H1 (cell line): Measurements from ENCODE around the gene AP1S3. TPM values are rescaled to one million over a fixed set of nuclear protein-coding genes. Genes with fewer than 3 reads are reported as not detected.

ENCODE experiments used
- CTCF ChIA-PET: fragments of 300-600 bp; sonication (Branson Sonifier 250); formaldehyde crosslinking; loops from one replicate; lab custom pipeline; 2021; ENCODE audit not compliant: partially characterized antibody; lab: Charles Lee
- POLR2A ChIA-PET: fragments of 300-600 bp; sonication (Branson Sonifier 250); formaldehyde crosslinking; loops from one replicate; lab custom pipeline; 2021; ENCODE audit warnings: inconsistent platforms; ENCODE audit not compliant: partially characterized antibody; lab: Charles Lee
- DNase-seq, 2 experiments: peaks; one replicate each; pipeline versions ENCODE4 v3.0.0 to v3.0.0-alpha.2; 2010 to 2022; ENCODE audit warnings: low spot score in 2 of 2, low read depth in 1 of 2, mixed read lengths in 1 of 2
- FAIRE-seq: peaks from 2 replicates; lab custom pipeline; 2011; peaks lifted over from hg19 to GRCh38; lab: Jason Lieb, UNC
- H2AFZ ChIP-seq: 2 replicates; pipeline ENCODE4 v1.8.1; 2012; ENCODE audit warnings: low read length, inconsistent platforms
- H2AK5ac ChIP-seq: 2 replicates; pipeline ENCODE4 v1.6.1; 2013; ENCODE audit warnings: low read depth, low read length
- H2BK120ac ChIP-seq: replicated peaks from 2 replicates; pipeline ENCODE3; 2013; ENCODE audit warnings: low read depth, low read length, inconsistent platforms
- H2BK12ac ChIP-seq: 2 replicates; pipeline ENCODE4 v1.6.1; 2013; ENCODE audit warnings: low read depth, low read length
- H2BK15ac ChIP-seq: 2 replicates; pipeline ENCODE4 v1.6.1; 2013; ENCODE audit warnings: low read length
- H2BK20ac ChIP-seq: 2 replicates; pipeline ENCODE4 v1.6.1; 2013; ENCODE audit warnings: low read length
- H2BK5ac ChIP-seq: 2 replicates; pipeline ENCODE4 v1.6.1; 2013; ENCODE audit warnings: low read depth, low read length
- H3K14ac ChIP-seq: 2 replicates; pipeline ENCODE4 v1.6.1; 2013; ENCODE audit warnings: inconsistent platforms; ENCODE audit not compliant: insufficient read length
- H3K18ac ChIP-seq: 2 replicates; pipeline ENCODE4 v1.6.1; 2013; ENCODE audit warnings: low read length; ENCODE audit errors: extremely low read depth
- H3K23ac ChIP-seq: 2 replicates; pipeline ENCODE4 v1.6.1; 2013; ENCODE audit warnings: inconsistent platforms; ENCODE audit not compliant: insufficient read length
- H3K23me2 ChIP-seq: 2 replicates; pipeline ENCODE4 v1.6.1; 2013; ENCODE audit warnings: low read depth, low read length
- H3K27ac ChIP-seq: 2 replicates; pipeline ENCODE4 v1.6.1; 2011; ENCODE audit warnings: low read depth, low read length, inconsistent platforms
- H3K27me3 ChIP-seq, 4 experiments: replicated peaks in 1 of 4; 1 replicate in 1 of 4; 2 replicates in 3 of 4; pipeline versions ENCODE4 v1.6.1 to v1.8.1; 2011 to 2013; ENCODE audit warnings: low read length in 3 of 4, mild to moderate bottlenecking in 3 of 4, inconsistent platforms in 2 of 4, mixed read lengths in 2 of 4, moderate library complexity in 1 of 4; ENCODE audit not compliant: control insufficient read depth in 3 of 4, insufficient read depth in 3 of 4; ENCODE audit errors: extremely low read depth in 1 of 4
- H3K36me3 ChIP-seq, 4 experiments: 2 replicates each; pipeline versions ENCODE4 v1.6.1 to v1.8.1; 2011 to 2013; ENCODE audit warnings: mild to moderate bottlenecking in 4 of 4, low read length in 3 of 4, moderate library complexity in 2 of 4, control low read depth in 1 of 4, inconsistent platforms in 1 of 4; ENCODE audit not compliant: insufficient read depth in 4 of 4, control insufficient read depth in 2 of 4
- H3K4ac ChIP-seq: replicated peaks from 2 replicates; pipeline ENCODE3; 2013; ENCODE audit warnings: low read length, low read depth, mixed read lengths, inconsistent platforms; ENCODE audit not compliant: insufficient read length
- H3K4me1 ChIP-seq, 4 experiments: replicated peaks in 1 of 4; 1 replicate in 1 of 4; 2 replicates in 3 of 4; pipeline versions ENCODE4 v1.6.1 to v1.8.1; 2011 to 2013; ENCODE audit warnings: low read length in 3 of 4, inconsistent platforms in 2 of 4, mixed read lengths in 1 of 4; ENCODE audit not compliant: insufficient read depth in 4 of 4, control insufficient read depth in 3 of 4
- H3K4me2 ChIP-seq, 2 experiments: 2 replicates each; pipeline versions ENCODE4 v1.6.1 to v1.8.1; 2011 to 2013; ENCODE audit warnings: low read depth in 2 of 2, low read length in 2 of 2, control low read depth in 1 of 2, inconsistent platforms in 1 of 2, mild to moderate bottlenecking in 1 of 2; ENCODE audit not compliant: insufficient read depth in 1 of 2
- H3K4me3 ChIP-seq, 4 experiments: fragments of 200-600, 300-600 bp in 1 of 4; sonication (generic), shearing (Covaris generic), sonication (Bioruptor Twin) in 1 of 4; 2 replicates each; pipeline versions ENCODE4 v1.5.1 to v1.8.1; 2011 to 2016; ENCODE audit warnings: low read length in 4 of 4, low read depth in 3 of 4, control low read depth in 2 of 4, inconsistent platforms in 2 of 4, mild to moderate bottlenecking in 2 of 4, mixed read lengths in 1 of 4, moderate library complexity in 1 of 4; ENCODE audit not compliant: insufficient read depth in 2 of 4; ENCODE audit errors: extremely low read depth in 1 of 4
- H3K56ac ChIP-seq: replicated peaks from 2 replicates; pipeline ENCODE3; 2013; ENCODE audit warnings: low read depth, mild to moderate bottlenecking, mixed read lengths, low read length, inconsistent platforms; ENCODE audit not compliant: insufficient read length
- H3K79me1 ChIP-seq: 2 replicates; pipeline ENCODE4 v1.6.1; 2013; ENCODE audit warnings: low read depth, low read length, control low read depth
- H3K79me2 ChIP-seq, 2 experiments: 2 replicates each; pipeline versions ENCODE4 v1.6.1 to v1.8.1; 2012 to 2013; ENCODE audit warnings: low read length in 2 of 2, mild to moderate bottlenecking in 2 of 2, inconsistent platforms in 1 of 2; ENCODE audit not compliant: insufficient read depth in 2 of 2, control insufficient read depth in 1 of 2
- H3K9ac ChIP-seq, 4 experiments: replicated peaks in 1 of 4; 1 replicate in 1 of 4; 2 replicates in 3 of 4; pipeline versions ENCODE4 v1.6.1 to v1.8.1; 2011 to 2013; ENCODE audit warnings: low read depth in 3 of 4, low read length in 3 of 4, control low read depth in 2 of 4, mild to moderate bottlenecking in 2 of 4, moderate library complexity in 2 of 4, inconsistent platforms in 1 of 4; ENCODE audit errors: extremely low read depth in 1 of 4
- H3K9me3 ChIP-seq, 2 experiments: 2 replicates each; pipeline versions ENCODE4 v1.6.1 to v1.8.1; 2012 to 2013; ENCODE audit warnings: mild to moderate bottlenecking in 2 of 2, moderate library complexity in 2 of 2, control low read depth in 1 of 2, inconsistent platforms in 1 of 2, low read depth in 1 of 2, low read length in 1 of 2, mixed read lengths in 1 of 2; ENCODE audit not compliant: insufficient read depth in 2 of 2
- H4K20me1 ChIP-seq, 2 experiments: replicated peaks in 1 of 2; 2 replicates each; pipeline versions ENCODE3 to v1.8.1; 2011 to 2013; ENCODE audit warnings: inconsistent platforms in 2 of 2, low read length in 2 of 2, mild to moderate bottlenecking in 1 of 2; ENCODE audit not compliant: insufficient read depth in 2 of 2, control insufficient read depth in 1 of 2
- H4K5ac ChIP-seq: 2 replicates; pipeline ENCODE4 v1.6.1; 2013; ENCODE audit warnings: low read length, low read depth, mixed read lengths, inconsistent platforms; ENCODE audit not compliant: insufficient read length
- H4K8ac ChIP-seq: 2 replicates; pipeline ENCODE4 v1.8.0; 2013; ENCODE audit warnings: mild to moderate bottlenecking, moderate library complexity, low read length, inconsistent platforms; ENCODE audit not compliant: insufficient read depth; ENCODE audit errors: extremely low read depth
- H4K91ac ChIP-seq: replicated peaks from 2 replicates; pipeline ENCODE3; 2013; ENCODE audit warnings: low read length, mixed read lengths, inconsistent platforms; ENCODE audit not compliant: insufficient read length
- GABPA ChIP-seq: IDR thresholded peaks from 2 replicates; pipeline ENCODE4 v1.6.1; 2011; ENCODE audit warnings: mild to moderate bottlenecking, low read length, moderate library complexity, borderline replicate concordance; ENCODE audit not compliant: insufficient read depth
- JUN ChIP-seq: IDR thresholded peaks from 2 replicates; pipeline ENCODE4 v1.6.1; 2011; ENCODE audit warnings: low read depth, mild to moderate bottlenecking, improper control_type of control experiment, low read length
- JUND ChIP-seq: IDR thresholded peaks from 2 replicates; pipeline ENCODE4 v1.6.1; 2011; ENCODE audit warnings: mild to moderate bottlenecking, improper control_type of control experiment, low read length
- KDM5A ChIP-seq: fragments of 200-600 bp; IDR thresholded peaks from 2 replicates; pipeline ENCODE4 v1.7.1; 2012; ENCODE audit warnings: mild to moderate bottlenecking, low read length, inconsistent platforms, mixed read lengths
- POLR2A ChIP-seq, 2 experiments: IDR thresholded peaks; 1 replicate in 1 of 2; 2 replicates in 1 of 2; pipeline ENCODE4 v1.6.1; 2011; ENCODE audit warnings: low read depth in 2 of 2, low read length in 2 of 2, mild to moderate bottlenecking in 2 of 2; ENCODE audit errors: control extremely low read depth in 1 of 2
- SIRT6 ChIP-seq: IDR thresholded peaks from one replicate; pipeline ENCODE4 v1.7.1; 2012; ENCODE audit warnings: low read length, inconsistent platforms
- SIX5 ChIP-seq: IDR thresholded peaks from 2 replicates; pipeline ENCODE4 v1.6.1; 2011; ENCODE audit warnings: mild to moderate bottlenecking, low read depth, low read length
- SP2 ChIP-seq: IDR thresholded peaks from 2 replicates; pipeline ENCODE4 v1.6.1; 2012; ENCODE audit warnings: mild to moderate bottlenecking, low read length, inconsistent platforms
- SP4 ChIP-seq: IDR thresholded peaks from 2 replicates; pipeline ENCODE4 v1.6.1; 2012; ENCODE audit warnings: low read length, inconsistent platforms
- TAF7 ChIP-seq: optimal IDR thresholded peaks from 2 replicates; pipeline ENCODE3; 2011; ENCODE audit warnings: low read depth, mild to moderate bottlenecking, inconsistent platforms, low read length, moderate library complexity, borderline replicate concordance
- ZNF274 ChIP-seq: IDR thresholded peaks from 2 replicates; pipeline ENCODE4 v1.7.0; 2012; ENCODE audit warnings: low read length, borderline replicate concordance; ENCODE audit errors: extremely low read depth
- WGBS, 2 experiments: shearing (Covaris generic) in 1 of 2; methylation state at CpG; one replicate each; pipeline versions ENCODE4 v1.1.6 to v1.1.7; 2013 to 2015; ENCODE audit warnings: low lambda C conversion rate in 2 of 2, mixed read lengths in 2 of 2, inconsistent platforms in 1 of 2, low coverage in 1 of 2, missing lambda C conversion rate in 1 of 2; ENCODE audit not compliant: insufficient replicate concordance in 2 of 2, insufficient coverage in 1 of 2, insufficient read length in 1 of 2; ENCODE audit errors: extremely low coverage in 1 of 2, missing lambda C conversion rate in 1 of 2; 5-methylcytosine and 5-hydroxymethylcytosine counted together
- polyA plus RNA-seq, 7 experiments: library from polyadenylated mRNA; depleted of rRNA in 3 of 7; stranded (reverse) in 5 of 7; unstranded in 2 of 7; fragments of >200 nt in 5 of 7; fragments of 200-250 nt in 2 of 7; gene quantifications; 1 replicate in 5 of 7; 2 replicates in 1 of 7; 4 replicates in 1 of 7; pipeline versions ENCODE4 v1.2.1 to v1.2.3, GENCODE V29; 2011 to 2013; ENCODE audit warnings: missing spikeins in 2 of 7, mixed read lengths in 2 of 7
- total RNA-seq: library from RNA; stranded (reverse); fragmentation: NEBNext Ultra II Directional; extraction: Animal tissue kit (Norgen Biotek cat#: 25700); gene quantifications from 2 replicates; pipeline ENCODE4 v1.2.1, GENCODE V29; 2021

Gene AP1S3
- total and polyA plus RNA-seq, 2 of the 8 experiments (the other 6 are each of a cell fraction or from before 2014, with no cell fraction given), result 3.9 to 20.2 TPM

DNA sequence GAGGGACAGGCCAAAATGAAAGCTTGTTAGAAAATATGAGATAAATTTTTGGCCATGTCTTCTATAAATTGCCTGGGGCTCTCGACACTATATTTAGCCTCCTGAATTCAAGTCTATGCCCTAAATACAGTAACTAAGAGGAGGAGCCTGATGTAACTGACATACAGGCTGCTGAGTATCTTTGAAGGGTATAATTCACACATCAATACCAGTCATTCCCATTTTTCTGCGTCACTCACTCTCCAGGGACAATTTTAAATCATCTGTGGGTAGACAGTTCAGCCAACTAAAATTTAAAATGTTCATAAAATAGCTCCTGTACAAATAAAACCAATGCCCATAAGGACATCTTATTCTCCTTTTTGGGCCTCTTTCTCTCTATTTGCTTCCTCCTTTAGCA lies 105.9 kb downstream of the AP1S3 start:
- no peak overlapping the region for H3K14ac ChIP-seq
- peaks cover 0 to 9% (median 5%) of the 10 kb centered on the region in 4 experiments; a peak in 6 of 7 replicates for H3K4me1 ChIP-seq
- no peak overlapping the region for H3K18ac ChIP-seq
- no peaks in the 10 kb centered on the region for H3K79me1 ChIP-seq
- no peak overlapping the region for H4K8ac ChIP-seq
- no peaks in the 10 kb centered on the region for H4K20me1 ChIP-seq
- no peaks in the 10 kb centered on the region for H3K36me3 ChIP-seq
- no peaks in the 10 kb centered on the region for H3K79me2 ChIP-seq
- WGBS, 2 experiments, result 91% methylated on average over 2 of the region's 2 CpGs; no CpG with 5 or more reads in 1 of the 2 experiments
- H3K23me2 ChIP-seq, result no peaks in the 10 kb centered on the region
- no peak overlapping the region for H2BK12ac ChIP-seq
- no peak overlapping the region for H3K56ac ChIP-seq
- no peak overlapping the region for H3K27ac ChIP-seq
- H3K4me2 ChIP-seq, result no peak overlapping the region
- no peak overlapping the region for H3K4me3 ChIP-seq
- H2AK5ac ChIP-seq, result no peak overlapping the region
- H2BK120ac ChIP-seq, result no peak overlapping the region
- no peak overlapping the region for H2AFZ ChIP-seq
- H3K9me3 ChIP-seq, result 0 out of 4 replicates have a peak, but pooled peaks cover 0 to 2% of the 10 kb centered on the region in 2 experiments
- no peak overlapping the region for H3K9ac ChIP-seq
- H3K27me3 ChIP-seq, result no peaks in the 10 kb centered on the region
- no peak overlapping the region for H2BK20ac ChIP-seq
- DNase-seq (no peak), FAIRE-seq (no peak)
- no peak overlapping the region for H4K5ac ChIP-seq
- H3K4ac ChIP-seq, result no peak overlapping the region
- no peak overlapping the region for H4K91ac ChIP-seq
- H3K23ac ChIP-seq, result no peak overlapping the region
- POLR2A ChIA-PET, result no interaction called here
- no peak overlapping the region for H2BK5ac ChIP-seq
- CTCF ChIA-PET, result interaction anchor here (0.5 to 2.4 kb wide), 7 partner anchors 8 to 135 kb away, joined by 3 to 8 read pairs (median 6); no protein-coding TSS in a partner anchor
- H2BK15ac ChIP-seq, result no peak overlapping the region
- no peak for TF ChIP-seq SP2
- TF ChIP-seq KDM5A, result no peak
- no peak for TF ChIP-seq ZNF274
- TF ChIP-seq POLR2A (IDR thresholded peaks at IDR 0.05; ENCODE audit: control extremely low read depth in 1 of 2, low read depth in 2 of 2, low read length in 2 of 2), result no peak
- TF ChIP-seq SP4, result no peak
- no peak for TF ChIP-seq JUN
- TF ChIP-seq GABPA, result no peak
- TF ChIP-seq TAF7, result no peak
- TF ChIP-seq JUND, result no peak
- no peak for TF ChIP-seq SIRT6
- TF ChIP-seq SIX5, result no peak
